ENCODE results near the gene AFAP1L1.

DNA sequence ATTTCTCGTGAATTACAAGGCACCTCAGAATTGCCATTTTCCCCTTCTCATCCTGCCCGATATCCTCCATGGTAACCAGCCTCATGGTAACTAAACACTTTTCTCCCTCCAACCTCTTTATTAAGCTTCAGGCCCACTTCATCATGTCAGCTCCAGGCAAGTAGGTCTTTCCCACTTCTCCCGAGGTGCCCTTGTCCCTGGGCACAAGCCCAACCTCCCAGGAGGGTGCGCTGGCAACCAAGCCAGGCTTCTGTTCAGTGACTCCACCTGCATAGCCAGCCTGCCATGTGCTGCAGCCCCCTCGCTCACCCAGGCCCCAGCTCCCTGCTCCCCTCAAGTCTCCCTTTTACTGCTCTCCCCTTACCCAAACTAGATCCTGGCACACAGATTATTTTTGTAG is 47.4 kb upstream of the AFAP1L1 start:
- TF ChIP-seq, protein P1, sequence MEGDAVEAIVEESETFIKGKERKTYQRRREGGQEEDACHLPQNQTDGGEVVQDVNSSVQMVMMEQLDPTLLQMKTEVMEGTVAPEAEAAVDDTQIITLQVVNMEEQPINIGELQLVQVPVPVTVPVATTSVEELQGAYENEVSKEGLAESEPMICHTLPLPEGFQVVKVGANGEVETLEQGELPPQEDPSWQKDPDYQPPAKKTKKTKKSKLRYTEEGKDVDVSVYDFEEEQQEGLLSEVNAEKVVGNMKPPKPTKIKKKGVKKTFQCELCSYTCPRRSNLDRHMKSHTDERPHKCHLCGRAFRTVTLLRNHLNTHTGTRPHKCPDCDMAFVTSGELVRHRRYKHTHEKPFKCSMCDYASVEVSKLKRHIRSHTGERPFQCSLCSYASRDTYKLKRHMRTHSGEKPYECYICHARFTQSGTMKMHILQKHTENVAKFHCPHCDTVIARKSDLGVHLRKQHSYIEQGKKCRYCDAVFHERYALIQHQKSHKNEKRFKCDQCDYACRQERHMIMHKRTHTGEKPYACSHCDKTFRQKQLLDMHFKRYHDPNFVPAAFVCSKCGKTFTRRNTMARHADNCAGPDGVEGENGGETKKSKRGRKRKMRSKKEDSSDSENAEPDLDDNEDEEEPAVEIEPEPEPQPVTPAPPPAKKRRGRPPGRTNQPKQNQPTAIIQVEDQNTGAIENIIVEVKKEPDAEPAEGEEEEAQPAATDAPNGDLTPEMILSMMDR (IDR thresholded peaks at IDR 0.05; ENCODE audit: extremely low read depth in 1 of 2, insufficient read depth in 1 of 2, low read depth in 1 of 2, low read length in 2 of 2) = no peak
- TF ChIP-seq POLR2A (IDR thresholded peaks at IDR 0.05; ENCODE audit: low read depth, low read length) = no peak
- TF ChIP-seq EZH2 (IDR thresholded peaks at IDR 0.05; ENCODE audit: borderline replicate concordance, low read depth, low read length, severe bottlenecking) = no peak
- no peak for TF ChIP-seq GATA2 (IDR thresholded peaks at IDR 0.05; ENCODE audit: insufficient read depth, insufficient read length, low read depth, low read length)
